ENCODE measurements around the gene LZTR1.
A peak's percentile ranks its signal among the peaks of the same experiment; 100 is the strongest.
"Not testable (repeated sequence)": the region's sequence is repeated elsewhere in the genome, so short reads cannot be mapped to it uniquely, and the experiment has no call there.

The LZTR1 gene

GRCh38 chr22:21038405-21038804 lies 56.3 kb downstream of the LZTR1 start:
- DNase-seq, result no peak

GRCh38 chr22:21039158-21039557 lies 57.1 kb downstream of the LZTR1 start:
- DNase-seq, result not testable (repeated sequence)

- DNase-seq, result no peak
These were observed 59.8 kb downstream of the LZTR1 start for GRCh38 chr22:21041937-21042336.

- DNase-seq, result peak in 2 of 3 donors; percentile 20 to 21
These were observed 61.1 kb downstream of the LZTR1 start for GRCh38 chr22:21042978-21043859.

- DNase-seq, result no peak
These were observed 61.9 kb downstream of the LZTR1 start for GRCh38 chr22:21043860-21044535.

- DNase-seq, result peak; percentile 23 to 33 (median 31)
These were observed 63.0 kb downstream of the LZTR1 start for GRCh38 chr22:21044931-21045584.

- DNase-seq, result peak; percentile 75 to 85 (median 77)
These were observed 63.6 kb downstream of the LZTR1 start, which contains the start of gene LRRC74B for GRCh38 chr22:21045585-21046294. Gene LRRC74B, plus strand, starts transcription at chr22:21045946. Its CDS starts 41 bp downstream, at chr22:21045987.

- no peak for DNase-seq
These were observed 65.1 kb downstream of the LZTR1 start for GRCh38 chr22:21047035-21047661.

GRCh38 chr22:21047730-21048129 lies 65.6 kb downstream of the LZTR1 start:
- DNase-seq, result no peak

- DNase-seq, result not testable (repeated sequence)
These were observed 66.4 kb downstream of the LZTR1 start for GRCh38 chr22:21048448-21048847.

Measured in suppressor macrophage treated with lipopolysaccharide for 1 hour (primary cell).